CD4-positive, CD25-positive, alpha-beta regulatory T cell (primary cell): ENCODE data around the gene NSUN4. TPM values are rescaled to one million over a fixed set of nuclear protein-coding genes. Genes with fewer than 3 reads are reported as not detected.

Experiments
- ATAC-seq, 2 donors: fragments of 150-1000 bp; cut with Tn5 transposase; one replicate each; pipeline ENCODE4 v1.10.0; 2021; ENCODE audit warnings: low read depth in 2 of 2, moderate number of reproducible peaks in 2 of 2, moderate library complexity in 1 of 2
- DNase-seq, 3 donors: peaks; one replicate each; pipeline versions ENCODE4 v3.0.0 to v3.0.0-alpha.2; 2012 to 2022; ENCODE audit warnings: mixed read lengths in 1 of 3
- H3K27ac ChIP-seq: one replicate; pipeline ENCODE4 v1.7.0; 2013; ENCODE audit warnings: mild to moderate bottlenecking, low read length; ENCODE audit not compliant: insufficient read depth, poor library complexity, severe bottlenecking
- H3K27me3 ChIP-seq: one replicate; pipeline ENCODE4 v1.7.0; 2013; ENCODE audit warnings: low read length; ENCODE audit not compliant: control insufficient read depth, insufficient read depth
- H3K36me3 ChIP-seq: one replicate; pipeline ENCODE4 v1.7.0; 2013; ENCODE audit warnings: mild to moderate bottlenecking, low read length, moderate library complexity; ENCODE audit not compliant: control insufficient read depth, insufficient read depth
- H3K4me1 ChIP-seq: 2 replicates; pipeline ENCODE4 v1.7.0; 2013; ENCODE audit warnings: mild to moderate bottlenecking, low read length; ENCODE audit not compliant: insufficient read depth, control insufficient read depth, poor library complexity, severe bottlenecking
- H3K4me3 ChIP-seq: one replicate; pipeline ENCODE4 v1.7.0; 2013; ENCODE audit warnings: low read depth, mild to moderate bottlenecking, low read length, moderate library complexity
- H3K9me3 ChIP-seq, 2 experiments: 1 replicate in 1 of 2; 2 replicates in 1 of 2; pipeline ENCODE4 v1.7.0; 2013; ENCODE audit warnings: low read length in 2 of 2, mild to moderate bottlenecking in 1 of 2, moderate library complexity in 1 of 2; ENCODE audit not compliant: control insufficient read depth in 2 of 2
- H3K27ac Mint-ChIP-seq, 3 donors: one replicate each; pipeline ENCODE4 v1.8.0; 2020 to 2022; ENCODE audit warnings: mild to moderate bottlenecking in 3 of 3, mixed read lengths in 3 of 3, moderate library complexity in 2 of 3
- H3K27me3 Mint-ChIP-seq: one replicate; pipeline ENCODE4 v1.8.0; 2022; ENCODE audit warnings: mild to moderate bottlenecking, mixed read lengths
- H3K36me3 Mint-ChIP-seq: one replicate; pipeline ENCODE4 v1.8.0; 2020; ENCODE audit warnings: mixed read lengths
- H3K4me1 Mint-ChIP-seq, 4 donors: one replicate each; pipeline ENCODE4 v1.8.0; 2020 to 2022; ENCODE audit warnings: mixed read lengths in 4 of 4, mild to moderate bottlenecking in 1 of 4
- H3K4me3 Mint-ChIP-seq, 4 donors: one replicate each; pipeline ENCODE4 v1.8.0; 2020 to 2022; ENCODE audit warnings: mild to moderate bottlenecking in 4 of 4, mixed read lengths in 4 of 4, moderate library complexity in 3 of 4
- H3K9me3 Mint-ChIP-seq, 7 donors: one replicate each; pipeline ENCODE4 v1.8.0; 2020 to 2022; ENCODE audit warnings: mixed read lengths in 7 of 7, mild to moderate bottlenecking in 3 of 7, moderate library complexity in 2 of 7
- polyA plus RNA-seq, 4 donors: library from polyadenylated mRNA; unstranded; fragments of 300-500 nt; fragmentation: Illumina TruSeq; gene quantifications; one replicate each; pipeline ENCODE4 v1.2.3, GENCODE V29; 2021
- total RNA-seq: library from RNA; stranded (reverse); gene quantifications from one replicate; pipeline ENCODE4 v1.2.3, GENCODE V29; 2022

The NSUN4 gene
- total and polyA plus RNA-seq, 5 donors from 2014 or later, result 10.8 to 33.4 (median 16.3) TPM

GRCh38 chr1:46405724-46406123 lies 65.1 kb downstream of the NSUN4 start:
- no peak overlapping the region for H3K4me3 ChIP-seq
- no peak overlapping the region for H3K27ac Mint-ChIP-seq
- H3K9me3 Mint-ChIP-seq, result no peaks in the 10 kb centered on the region
- H3K36me3 Mint-ChIP-seq, result peaks cover 6% of the 10 kb centered on the region
- no peaks in the 10 kb centered on the region for H3K27me3 Mint-ChIP-seq
- no peaks in the 10 kb centered on the region for H3K4me1 ChIP-seq
- H3K27me3 ChIP-seq, result no peaks in the 10 kb centered on the region
- H3K9me3 ChIP-seq, result no peaks in the 10 kb centered on the region
- no peak overlapping the region for H3K4me3 Mint-ChIP-seq
- peaks cover 0 to 3% (median 0%) of the 10 kb centered on the region in 4 donors for H3K4me1 Mint-ChIP-seq
- no peaks in the 10 kb centered on the region for H3K36me3 ChIP-seq
- DNase-seq (no peak), ATAC-seq (no peak)
- H3K27ac ChIP-seq, result no peak overlapping the region

- ATAC-seq (no peak), DNase-seq (no peak)
- Histone ChIP-seq H3K4me1 (no peaks in the 10 kb centered on the region), H3K27me3 (no peaks in the 10 kb centered on the region), H3K36me3 (no peaks in the 10 kb centered on the region), H3K4me3 (no peak overlapping the region), H3K27ac (no peak overlapping the region), H3K9me3 (no peaks in the 10 kb centered on the region)
- Mint-ChIP-seq H3K4me3 (no peak overlapping the region), H3K27me3 (no peaks in the 10 kb centered on the region), H3K4me1 (peaks cover 0 to 3% (median 0%) of the 10 kb centered on the region in 4 donors), H3K27ac (no peak overlapping the region), H3K36me3 (peaks cover 6% of the 10 kb centered on the region), H3K9me3 (no peaks in the 10 kb centered on the region)
Observed at GRCh38 chr1:46406881-46407608, 66.4 kb downstream of the NSUN4 start.

GRCh38 chr1:46407636-46408035 lies 67.0 kb downstream of the NSUN4 start:
- DNase-seq, result no peak
- H3K36me3 ChIP-seq, result no peaks in the 10 kb centered on the region

DNA sequence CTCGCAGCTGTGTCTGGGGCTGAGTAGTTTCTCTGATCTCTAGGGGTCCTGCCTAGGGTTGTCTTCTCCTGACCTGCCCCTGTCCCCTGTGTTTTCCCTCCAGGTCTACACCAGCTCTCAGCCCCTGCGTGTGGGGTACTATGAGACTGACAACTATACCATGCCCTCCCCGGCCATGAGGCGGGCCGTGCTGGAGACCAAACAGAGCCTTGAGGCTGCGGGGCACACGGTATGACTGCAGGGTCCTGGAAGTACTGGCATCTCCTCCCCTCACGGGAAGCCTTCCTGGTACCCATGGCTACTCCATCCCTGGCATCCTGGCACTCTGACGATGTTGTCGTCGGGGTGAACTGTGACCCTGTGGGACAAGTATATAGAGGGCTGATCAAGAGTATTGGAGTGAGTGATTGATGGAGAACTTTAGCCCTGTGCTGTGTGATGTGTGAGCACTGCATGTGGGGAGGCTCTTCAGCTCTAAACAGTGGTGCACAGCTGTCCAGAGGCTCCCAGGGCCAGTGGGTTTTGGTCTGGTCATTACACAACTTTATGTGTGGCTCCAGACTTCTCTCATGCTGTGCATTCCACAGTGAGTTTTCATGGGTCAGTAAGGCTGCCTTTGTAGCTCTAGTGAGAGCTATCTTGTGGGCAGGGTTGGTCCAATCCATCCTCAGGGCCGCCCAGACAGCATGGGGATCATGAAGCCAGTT lies 67.9 kb downstream of the NSUN4 start:
- no peaks in the 10 kb centered on the region for H3K27me3 Mint-ChIP-seq
- DNase-seq (no peak), ATAC-seq (no peak)
- Histone ChIP-seq H3K27me3 (no peaks in the 10 kb centered on the region), H3K9me3 (no peaks in the 10 kb centered on the region), H3K4me1 (no peaks in the 10 kb centered on the region), H3K27ac (no peak overlapping the region), H3K4me3 (no peak overlapping the region), H3K36me3 (no peaks in the 10 kb centered on the region)
- no peaks in the 10 kb centered on the region for H3K9me3 Mint-ChIP-seq
- no peak overlapping the region for H3K27ac Mint-ChIP-seq
- peaks cover 6% of the 10 kb centered on the region for H3K36me3 Mint-ChIP-seq
- H3K4me1 Mint-ChIP-seq, result peaks cover 0 to 3% (median 0%) of the 10 kb centered on the region in 4 donors
- H3K4me3 Mint-ChIP-seq, result no peak overlapping the region

More at GRCh38 chr1:46407636-46408035, 67.0 kb downstream of the NSUN4 start:
- Mint-ChIP-seq H3K27me3 (no peaks in the 10 kb centered on the region), H3K36me3 (peaks cover 6% of the 10 kb centered on the region), H3K27ac (no peak overlapping the region), H3K4me1 (peaks cover 0 to 3% (median 0%) of the 10 kb centered on the region in 4 donors), H3K4me3 (no peak overlapping the region), H3K9me3 (no peaks in the 10 kb centered on the region)
- Histone ChIP-seq H3K27ac (no peak overlapping the region), H3K27me3 (no peaks in the 10 kb centered on the region), H3K4me3 (no peak overlapping the region), H3K9me3 (no peaks in the 10 kb centered on the region), H3K4me1 (no peaks in the 10 kb centered on the region)
- no peak for ATAC-seq

DNA sequence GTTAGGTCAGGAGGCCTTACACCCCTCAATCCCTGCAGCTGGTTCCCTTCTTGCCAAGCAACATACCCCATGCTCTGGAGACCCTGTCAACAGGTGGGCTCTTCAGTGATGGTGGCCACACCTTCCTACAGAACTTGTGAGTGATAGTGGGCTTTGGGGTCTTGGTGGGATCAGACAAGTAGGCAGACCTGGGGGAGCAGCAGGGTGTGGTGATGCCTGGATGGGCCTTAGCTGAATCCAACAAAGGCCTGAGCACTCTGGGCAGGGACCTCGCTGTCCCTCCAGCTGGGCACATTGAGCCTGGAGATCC lies 68.4 kb downstream of the NSUN4 start:
- no peak for DNase-seq
- Mint-ChIP-seq H3K9me3 (no peaks in the 10 kb centered on the region), H3K36me3 (peaks cover 6% of the 10 kb centered on the region), H3K4me1 (peaks cover 0 to 5% (median 0%) of the 10 kb centered on the region in 4 donors), H3K27ac (no peak overlapping the region), H3K4me3 (no peak overlapping the region), H3K27me3 (no peaks in the 10 kb centered on the region)
- Histone ChIP-seq H3K4me3 (no peak overlapping the region), H3K4me1 (no peaks in the 10 kb centered on the region), H3K9me3 (no peaks in the 10 kb centered on the region), H3K27me3 (no peaks in the 10 kb centered on the region), H3K36me3 (no peaks in the 10 kb centered on the region), H3K27ac (no peak overlapping the region)
- ATAC-seq, result no peak

GRCh38 chr1:46410156-46411009 lies 69.8 kb downstream of the NSUN4 start:
- no peaks in the 10 kb centered on the region for H3K4me1 ChIP-seq
- no peak for DNase-seq
- no peaks in the 10 kb centered on the region for H3K27me3 ChIP-seq
- H3K9me3 ChIP-seq, result no peaks in the 10 kb centered on the region
- peaks cover 0 to 6% (median 0%) of the 10 kb centered on the region in 4 donors for H3K4me1 Mint-ChIP-seq
- no peak overlapping the region for H3K4me3 Mint-ChIP-seq
- H3K4me3 ChIP-seq, result no peak overlapping the region
- no peak overlapping the region for H3K27ac ChIP-seq
- no peaks in the 10 kb centered on the region for H3K27me3 Mint-ChIP-seq
- H3K36me3 ChIP-seq, result no peaks in the 10 kb centered on the region
- H3K36me3 Mint-ChIP-seq, result peaks cover 6% of the 10 kb centered on the region
- no peaks in the 10 kb centered on the region for H3K9me3 Mint-ChIP-seq
- no peak for ATAC-seq
- no peak overlapping the region for H3K27ac Mint-ChIP-seq

- Mint-ChIP-seq H3K9me3 (no peaks in the 10 kb centered on the region), H3K27me3 (no peaks in the 10 kb centered on the region), H3K36me3 (peaks cover 6% of the 10 kb centered on the region)
Observed at GRCh38 chr1:46411010-46411405, 70.4 kb downstream of the NSUN4 start.

More at GRCh38 chr1:46411010-46411405, 70.4 kb downstream of the NSUN4 start:
- Histone ChIP-seq H3K27me3 (no peaks in the 10 kb centered on the region), H3K4me3 (no peak overlapping the region), H3K9me3 (no peaks in the 10 kb centered on the region), H3K36me3 (no peaks in the 10 kb centered on the region), H3K27ac (no peak overlapping the region), H3K4me1 (no peaks in the 10 kb centered on the region)
- Mint-ChIP-seq H3K4me1 (peaks cover 0 to 6% (median 0%) of the 10 kb centered on the region in 4 donors), H3K4me3 (no peak overlapping the region), H3K27ac (no peak overlapping the region)
- DNase-seq (no peak), ATAC-seq (no peak)
